ENCODE results near the gene B3GNT4.
"Not testable (repeated sequence)": the region's sequence is repeated elsewhere in the genome, so short reads cannot be mapped to it uniquely, and the experiment has no call there.

The B3GNT4 gene

DNA sequence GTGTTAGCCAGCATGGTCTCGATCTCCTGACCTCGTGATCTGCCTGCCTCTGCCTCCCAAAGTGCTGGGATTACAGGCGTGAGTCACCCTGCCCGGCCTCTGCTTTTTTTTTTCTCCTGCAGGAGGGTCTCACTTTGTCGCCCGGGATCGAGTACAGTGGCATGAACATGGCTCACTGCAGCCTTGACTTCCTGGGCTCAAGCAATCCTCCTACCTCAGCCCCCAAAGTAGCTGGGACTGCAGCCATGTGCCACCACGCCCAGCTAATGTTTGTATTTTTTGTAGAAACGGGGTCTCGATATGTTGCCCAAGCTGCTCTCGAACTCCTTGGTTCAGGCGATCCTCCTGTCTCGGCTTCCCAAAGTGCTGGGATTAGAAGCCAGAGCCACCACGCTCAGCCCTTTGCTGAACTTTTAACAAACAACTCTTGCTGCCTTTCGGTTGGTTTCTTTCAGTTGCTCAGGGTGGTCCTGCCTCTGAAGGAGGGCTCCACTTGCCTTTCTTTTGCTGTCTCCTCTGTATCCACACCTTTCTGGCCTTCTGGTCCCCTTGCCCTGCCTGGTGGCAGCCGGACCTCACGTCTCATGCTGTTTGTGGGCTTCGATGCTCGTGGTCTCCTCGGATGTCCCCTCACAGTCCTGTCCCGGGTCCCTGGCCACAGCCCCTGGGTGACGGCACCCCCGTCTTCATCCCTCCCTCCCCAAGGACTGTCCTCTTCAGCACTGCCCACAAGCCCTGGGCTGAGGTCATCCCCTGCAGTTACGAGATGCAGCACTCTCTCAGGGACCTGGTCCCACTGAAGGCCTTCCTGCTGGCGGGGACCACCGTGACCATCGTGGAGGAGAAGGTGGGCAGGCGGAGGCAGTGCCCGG, 3.8 kb upstream of the B3GNT4 start:
- no peaks in the 10 kb centered on the region for H3K9me3 ChIP-seq (ENCODE audit: control insufficient read depth, insufficient read depth, low read length)
- H3K4me1 ChIP-seq (ENCODE audit: insufficient read depth, low read length) = no peaks in the 10 kb centered on the region
- no peaks in the 10 kb centered on the region for H3K36me3 ChIP-seq (ENCODE audit: insufficient read depth, low read length)
- no peak overlapping the region for H3K9ac ChIP-seq (ENCODE audit: low read depth, low read length)

DNA sequence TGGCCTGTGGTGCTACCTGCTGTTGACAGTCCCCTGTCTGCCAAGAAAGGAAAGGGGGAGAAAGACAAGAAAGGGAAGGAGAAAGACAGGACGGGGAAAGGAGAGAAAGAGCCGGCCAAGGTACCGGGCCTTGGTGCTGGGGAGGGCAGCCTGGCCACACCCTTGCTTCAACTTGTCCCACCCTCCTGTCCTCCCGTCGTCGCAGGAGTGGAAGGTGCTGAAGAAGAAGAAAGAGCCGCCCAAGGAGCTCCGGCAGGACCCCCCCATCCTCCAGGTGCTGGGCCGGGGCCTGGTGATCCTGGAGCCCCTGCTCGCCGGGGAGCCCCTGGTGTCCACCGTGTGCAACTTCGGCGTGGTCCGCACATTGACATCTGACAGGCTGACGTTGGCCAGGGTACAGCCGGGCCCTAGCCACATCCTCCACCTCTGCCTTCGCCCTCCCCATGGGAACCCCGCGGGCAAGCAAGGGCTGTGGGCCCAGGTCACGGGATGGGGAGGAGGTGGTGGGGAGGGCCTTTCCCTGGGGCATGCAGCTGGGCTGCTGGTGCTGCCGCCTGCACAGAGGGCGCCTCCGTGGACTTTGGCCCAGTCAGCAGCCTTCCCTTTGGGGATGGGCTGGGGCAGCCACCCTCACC, 2.9 kb upstream of the B3GNT4 start:
- H3K9me3 ChIP-seq (ENCODE audit: control insufficient read depth, insufficient read depth, low read length) = no peaks in the 10 kb centered on the region
- H3K4me1 ChIP-seq (ENCODE audit: insufficient read depth, low read length) = peaks cover 3% of the 10 kb centered on the region; the same call in 1 of the 2 replicates
- no peak overlapping the region for H3K9ac ChIP-seq (ENCODE audit: low read depth, low read length)
- no peaks in the 10 kb centered on the region for H3K36me3 ChIP-seq (ENCODE audit: insufficient read depth, low read length)

DNA sequence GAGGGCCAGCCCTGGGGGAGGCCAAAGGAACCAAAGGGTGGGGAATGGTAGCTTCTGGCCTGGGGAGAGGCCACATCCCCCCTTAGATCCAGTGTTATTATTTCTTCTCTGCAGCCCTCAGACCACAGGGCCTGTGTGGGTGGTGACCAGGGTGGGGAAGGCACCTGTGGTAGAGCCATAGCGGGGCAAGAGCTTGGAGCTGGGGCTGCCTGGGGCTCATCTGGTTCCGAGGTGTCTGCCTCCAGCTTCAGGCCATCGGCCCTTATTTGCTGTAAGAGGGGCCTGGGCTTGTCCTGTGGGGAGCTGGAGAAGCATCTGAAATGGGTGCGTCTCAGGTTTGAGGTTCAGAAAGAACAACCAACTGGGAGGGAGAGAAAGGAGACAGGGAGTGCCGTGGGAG, 2.1 kb upstream of the B3GNT4 start:
- no peaks in the 10 kb centered on the region for H3K9me3 ChIP-seq (ENCODE audit: control insufficient read depth, insufficient read depth, low read length)
- peaks cover 3% of the 10 kb centered on the region; the same call in 1 of the 2 replicates for H3K4me1 ChIP-seq (ENCODE audit: insufficient read depth, low read length)
- H3K9ac ChIP-seq (ENCODE audit: low read depth, low read length) = no peak overlapping the region
- H3K36me3 ChIP-seq (ENCODE audit: insufficient read depth, low read length) = no peaks in the 10 kb centered on the region

- Histone ChIP-seq H3K9ac (ENCODE audit: low read depth, low read length) (no peak overlapping the region), H3K4me1 (ENCODE audit: insufficient read depth, low read length) (peaks cover 3% of the 10 kb centered on the region; the same call in 1 of the 2 replicates), H3K9me3 (ENCODE audit: control insufficient read depth, insufficient read depth, low read length) (no peaks in the 10 kb centered on the region), H3K36me3 (ENCODE audit: insufficient read depth, low read length) (no peaks in the 10 kb centered on the region; the same call in 1 of the 2 replicates)
Observed at GRCh38 chr12:122202017-122202416, 1.5 kb upstream of the B3GNT4 start.

DNA sequence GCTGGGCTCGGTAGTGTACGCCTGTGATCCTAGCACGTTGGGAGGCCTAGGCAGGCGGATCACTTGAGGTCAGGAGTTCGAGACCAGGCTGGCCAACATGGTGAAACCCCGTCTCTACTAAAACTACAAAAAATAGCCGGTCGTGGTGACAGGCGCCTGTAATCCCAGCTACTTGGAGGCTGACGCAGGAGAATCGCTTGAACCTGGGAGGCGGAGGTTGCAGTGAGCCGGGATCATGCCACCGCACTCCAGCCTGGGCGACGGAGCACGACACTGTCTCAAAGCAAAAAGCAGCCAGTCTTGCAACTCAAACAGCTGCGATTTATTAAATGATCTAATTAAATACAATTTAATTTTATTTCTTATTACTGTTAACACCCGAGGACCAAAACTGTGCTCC, 698 bp upstream of the B3GNT4 start:
- not testable (repeated sequence) for H3K36me3 ChIP-seq (ENCODE audit: insufficient read depth, low read length); H3K4me1 ChIP-seq (ENCODE audit: insufficient read depth, low read length); H3K9me3 ChIP-seq (ENCODE audit: control insufficient read depth, insufficient read depth, low read length)
- peak overlapping the region; percentile 58; the same call in 1 of the 2 replicates for H3K9ac ChIP-seq (ENCODE audit: low read depth, low read length)

- Histone ChIP-seq H3K36me3 (ENCODE audit: insufficient read depth, low read length) (peaks cover 4% of the 10 kb centered on the region; the same call in 1 of the 2 replicates), H3K9me3 (ENCODE audit: control insufficient read depth, insufficient read depth, low read length) (no peaks in the 10 kb centered on the region), H3K4me1 (ENCODE audit: insufficient read depth, low read length) (peaks cover 7% of the 10 kb centered on the region; the same call in 1 of the 2 replicates), H3K9ac (ENCODE audit: low read depth, low read length) (peak overlapping the region; percentile 62; the same call in 1 of the 2 replicates)
Observed at GRCh38 chr12:122204167-122205052, 901 bp downstream of the B3GNT4 start.

DNA sequence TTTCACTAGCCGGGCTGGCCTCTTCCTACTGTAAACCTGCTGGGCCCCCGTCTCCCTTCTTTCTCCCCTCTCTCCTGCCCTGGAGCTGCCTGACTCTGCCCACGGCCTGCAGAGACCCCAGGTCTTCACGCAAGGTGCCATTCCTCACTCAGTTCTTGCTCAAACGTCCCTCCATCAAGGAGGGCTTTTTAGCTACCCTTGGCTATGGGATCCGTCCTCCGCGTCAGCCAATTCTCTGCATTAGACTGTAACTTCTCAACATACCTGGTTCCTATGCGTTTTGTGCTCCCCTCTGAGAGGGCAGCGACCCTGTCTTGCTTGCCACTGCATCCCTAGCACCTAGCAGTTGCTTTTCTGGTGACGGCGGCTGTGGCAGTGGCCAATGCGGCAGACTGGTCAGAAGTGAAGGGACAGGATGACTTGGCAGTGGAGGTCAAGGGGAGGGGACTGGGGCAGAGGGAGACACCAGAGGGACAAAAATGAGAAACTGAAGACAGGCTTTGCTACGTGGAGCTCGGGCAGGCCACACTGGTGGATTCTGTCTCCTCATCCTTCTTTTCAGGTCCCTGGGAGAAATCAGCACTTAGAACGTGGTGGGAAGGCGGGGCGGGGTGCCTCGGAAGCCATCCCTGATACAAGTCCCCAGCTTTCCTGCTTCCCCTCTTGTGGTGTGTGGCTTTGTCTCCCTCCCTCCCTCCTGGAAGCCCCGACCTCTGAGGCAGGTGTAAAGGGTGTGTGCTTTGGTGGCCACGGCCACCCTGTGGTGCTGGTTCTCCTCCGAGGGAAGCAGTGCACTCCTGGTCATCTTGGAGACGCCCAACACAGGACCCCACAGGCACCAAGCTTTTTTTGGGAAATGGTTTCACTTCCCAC, 1.8 kb downstream of the B3GNT4 start:
- Histone ChIP-seq H3K4me1 (ENCODE audit: insufficient read depth, low read length) (peaks cover 7% of the 10 kb centered on the region; the same call in 1 of the 2 replicates), H3K9me3 (ENCODE audit: control insufficient read depth, insufficient read depth, low read length) (no peaks in the 10 kb centered on the region), H3K36me3 (ENCODE audit: insufficient read depth, low read length) (peaks cover 10% of the 10 kb centered on the region; the same call in 1 of the 2 replicates), H3K9ac (ENCODE audit: low read depth, low read length) (no peak overlapping the region; the same call in 1 of the 2 replicates)

GRCh38 chr12:122206111-122206881, 2.8 kb downstream of the B3GNT4 start:
- H3K36me3 ChIP-seq (ENCODE audit: insufficient read depth, low read length) = peaks cover 13% of the 10 kb centered on the region; the same call in 1 of the 2 replicates
- no peaks in the 10 kb centered on the region for H3K9me3 ChIP-seq (ENCODE audit: control insufficient read depth, insufficient read depth, low read length)
- peaks cover 7% of the 10 kb centered on the region; the same call in 1 of the 2 replicates for H3K4me1 ChIP-seq (ENCODE audit: insufficient read depth, low read length)
- no peak overlapping the region for H3K9ac ChIP-seq (ENCODE audit: low read depth, low read length)

DNA sequence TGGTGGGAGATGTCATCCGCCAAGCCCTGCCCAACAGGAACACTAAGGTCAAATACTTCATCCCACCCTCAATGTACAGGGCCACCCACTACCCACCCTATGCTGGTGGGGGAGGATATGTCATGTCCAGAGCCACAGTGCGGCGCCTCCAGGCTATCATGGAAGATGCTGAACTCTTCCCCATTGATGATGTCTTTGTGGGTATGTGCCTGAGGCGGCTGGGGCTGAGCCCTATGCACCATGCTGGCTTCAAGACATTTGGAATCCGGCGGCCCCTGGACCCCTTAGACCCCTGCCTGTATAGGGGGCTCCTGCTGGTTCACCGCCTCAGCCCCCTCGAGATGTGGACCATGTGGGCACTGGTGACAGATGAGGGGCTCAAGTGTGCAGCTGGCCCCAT, 3.5 kb downstream of the B3GNT4 start:
- no peaks in the 10 kb centered on the region for H3K9me3 ChIP-seq (ENCODE audit: control insufficient read depth, insufficient read depth, low read length)
- H3K9ac ChIP-seq (ENCODE audit: low read depth, low read length) = no peak overlapping the region
- H3K36me3 ChIP-seq (ENCODE audit: insufficient read depth, low read length) = peaks cover 15% of the 10 kb centered on the region; the same call in 1 of the 2 replicates
- H3K4me1 ChIP-seq (ENCODE audit: insufficient read depth, low read length) = peaks cover 7% of the 10 kb centered on the region; the same call in 1 of the 2 replicates

GRCh38 chr12:122207391-122207790, 3.9 kb downstream of the B3GNT4 start:
- H3K9ac ChIP-seq (ENCODE audit: low read depth, low read length) = no peak overlapping the region
- H3K9me3 ChIP-seq (ENCODE audit: control insufficient read depth, insufficient read depth, low read length) = no peaks in the 10 kb centered on the region
- H3K4me1 ChIP-seq (ENCODE audit: insufficient read depth, low read length) = peaks cover 7% of the 10 kb centered on the region; the same call in 1 of the 2 replicates
- peaks cover 15% of the 10 kb centered on the region; the same call in 1 of the 2 replicates for H3K36me3 ChIP-seq (ENCODE audit: insufficient read depth, low read length)

DNA sequence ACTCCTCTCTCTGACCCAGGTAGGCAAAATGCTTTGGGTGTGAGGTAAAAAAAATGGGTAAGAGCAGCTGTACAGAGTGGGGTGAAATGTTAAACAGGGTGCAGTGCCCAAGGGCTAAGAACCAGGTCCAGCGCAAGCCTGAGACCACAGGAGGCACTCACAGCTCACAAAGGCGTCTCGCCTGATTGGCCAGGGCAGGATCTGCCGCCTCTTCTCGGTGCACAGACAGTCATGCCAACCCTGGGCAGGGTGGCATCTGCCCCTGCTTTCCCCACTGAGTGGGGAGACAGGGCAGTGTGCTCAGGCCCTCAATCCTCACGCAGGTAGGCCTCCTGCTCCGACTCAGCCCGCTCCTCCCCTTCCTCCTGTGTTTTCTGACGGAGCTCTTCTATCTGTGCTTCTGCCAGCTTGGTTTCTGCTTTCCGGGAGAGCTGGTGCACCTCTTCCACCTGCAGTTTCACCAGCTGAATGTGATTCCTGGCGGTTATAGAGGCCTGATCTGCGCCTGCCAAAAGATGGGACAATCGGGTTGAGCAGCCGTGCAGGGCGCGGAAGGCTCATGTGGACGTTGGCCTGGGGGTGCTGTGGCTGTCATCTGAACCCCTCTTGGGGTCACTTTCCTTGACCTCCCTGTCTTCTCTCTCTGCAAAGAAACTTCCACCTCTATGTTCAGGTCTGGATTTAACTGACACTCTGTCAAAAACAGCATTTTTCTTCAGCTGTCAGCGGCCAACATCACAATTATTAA, 4.7 kb downstream of the B3GNT4 start:
- no peak overlapping the region for H3K9ac ChIP-seq (ENCODE audit: low read depth, low read length)
- peaks cover 7% of the 10 kb centered on the region; the same call in 1 of the 2 replicates for H3K4me1 ChIP-seq (ENCODE audit: insufficient read depth, low read length)
- H3K9me3 ChIP-seq (ENCODE audit: control insufficient read depth, insufficient read depth, low read length) = no peaks in the 10 kb centered on the region
- peaks cover 18% of the 10 kb centered on the region for H3K36me3 ChIP-seq (ENCODE audit: insufficient read depth, low read length)

DNA sequence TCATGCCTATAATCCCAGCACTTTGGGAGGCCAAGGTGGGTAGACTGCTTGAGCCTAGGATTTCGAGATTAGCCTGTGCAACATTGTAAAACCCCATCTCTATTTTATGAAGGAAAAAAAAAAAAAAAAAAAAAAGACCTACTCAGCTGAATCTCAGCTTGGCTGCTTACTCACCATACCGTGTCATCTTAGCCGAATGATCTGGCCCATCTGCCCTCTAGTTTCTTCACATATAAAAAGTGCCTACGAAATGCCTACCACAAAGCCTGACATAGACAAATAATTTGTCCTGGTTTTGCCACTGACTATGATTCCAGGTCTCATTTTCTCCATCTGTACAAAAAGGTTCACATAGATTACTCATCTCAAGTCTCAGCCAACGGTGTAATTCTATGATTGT, 12.3 kb downstream of the B3GNT4 start:
- H3K9me3 ChIP-seq (ENCODE audit: control insufficient read depth, insufficient read depth, low read length) = no peaks in the 10 kb centered on the region
- peaks cover 49% of the 10 kb centered on the region for H3K36me3 ChIP-seq (ENCODE audit: insufficient read depth, low read length)
- no peaks in the 10 kb centered on the region for H3K4me1 ChIP-seq (ENCODE audit: insufficient read depth, low read length)
- H3K9ac ChIP-seq (ENCODE audit: low read depth, low read length) = no peak overlapping the region
